ENCODE measurements around the gene CDC42BPG.

GRCh38 chr11:64876835-64877341 is 32.4 kb upstream of the CDC42BPG start:
- TF ChIP-seq POLR2A (IDR thresholded peaks at IDR 0.05) (no peak), CTCF (IDR thresholded peaks at IDR 0.05) (no peak)

Measured in body of pancreas (tissue), 4 donors.